Large intestine (tissue), 12 donors: ENCODE results near the gene UBAC1. TPM values are rescaled to one million over a fixed set of nuclear protein-coding genes. Genes with fewer than 3 reads are reported as not detected.

ENCODE experiments used
- DNase-seq, 2 donors: peaks; one replicate each; pipeline versions ENCODE4 v3.0.0 to v3.0.0-alpha.2; 2013
- H3K27ac ChIP-seq: one replicate; pipeline ENCODE4 v1.5.1; 2013; ENCODE audit warnings: low read length
- H3K27me3 ChIP-seq: 2 replicates; pipeline ENCODE4 v1.6.1; 2013; ENCODE audit warnings: low read length; ENCODE audit not compliant: control insufficient read depth, insufficient read depth
- H3K36me3 ChIP-seq: 2 replicates; pipeline ENCODE4 v1.6.1; 2013; ENCODE audit warnings: low read length; ENCODE audit not compliant: control insufficient read depth, insufficient read depth
- H3K4me1 ChIP-seq: one replicate; pipeline ENCODE4 v1.6.1; 2013; ENCODE audit warnings: low read length; ENCODE audit not compliant: control insufficient read depth, insufficient read depth
- H3K4me3 ChIP-seq: one replicate; pipeline ENCODE4 v1.5.1; 2013; ENCODE audit warnings: low read length
- H3K9me3 ChIP-seq: one replicate; pipeline ENCODE4 v1.6.1; 2013; ENCODE audit warnings: mild to moderate bottlenecking, low read depth, low read length, moderate library complexity; ENCODE audit not compliant: control insufficient read depth
- WGBS: methylation state at CpG from one replicate; pipeline ENCODE4 v1.1.5; 2013; ENCODE audit warnings: low lambda C conversion rate; ENCODE audit not compliant: insufficient coverage; 5-methylcytosine and 5-hydroxymethylcytosine counted together
- long read RNA-seq, 11 donors: transcript quantifications; one replicate each; lab custom pipeline, GENCODE V29; 2026
- polyA plus RNA-seq: library from polyadenylated mRNA; unstranded; fragments of 120-200 nt; gene quantifications from one replicate; pipeline ENCODE4 v1.2.1, GENCODE V29; 2013

The UBAC1 gene
- polyA plus RNA-seq = 21.9 TPM
- long read RNA-seq, donor 1, transcript UBAC1-201 (10 exons, 1,867 nt) = major isoform, 6 of 6 reads
- long read RNA-seq, donor 1, partial matches to known transcripts = 0 of 6 reads
- long read RNA-seq, donor 1, other reads (novel, unspliced or antisense) = 0 of 6 reads
- long read RNA-seq, donor 2, transcript UBAC1-201 (10 exons, 1,867 nt) = major isoform, 10 of 11 reads
- long read RNA-seq, donor 2, partial matches to known transcripts = 0 of 11 reads
- long read RNA-seq, donor 2, other reads (novel, unspliced or antisense) = 0 of 11 reads
- long read RNA-seq, donor 3 = 0 reads
- long read RNA-seq, donor 4, partial matches to known transcripts = 0 of 1 reads
- long read RNA-seq, donor 4, other reads (novel, unspliced or antisense) = 0 of 1 reads
- long read RNA-seq, donor 5, transcript UBAC1-201 (10 exons, 1,867 nt) = major isoform, 6 of 6 reads
- long read RNA-seq, donor 5, partial matches to known transcripts = 0 of 6 reads
- long read RNA-seq, donor 5, other reads (novel, unspliced or antisense) = 0 of 6 reads
- long read RNA-seq, donor 6, partial matches to known transcripts = 13 of 17 reads
- long read RNA-seq, donor 6, other reads (novel, unspliced or antisense) = 0 of 17 reads
- long read RNA-seq, donor 7, partial matches to known transcripts = 0 of 4 reads
- long read RNA-seq, donor 7, other reads (novel, unspliced or antisense) = 0 of 4 reads
- long read RNA-seq, donor 8, transcript UBAC1-201 (10 exons, 1,867 nt) = major isoform, 12 of 12 reads
- long read RNA-seq, donor 8, partial matches to known transcripts = 0 of 12 reads
- long read RNA-seq, donor 8, other reads (novel, unspliced or antisense) = 0 of 12 reads
- long read RNA-seq, donor 9, transcript UBAC1-201 (10 exons, 1,867 nt) = major isoform, 11 of 13 reads
- long read RNA-seq, donor 9, partial matches to known transcripts = 0 of 13 reads
- long read RNA-seq, donor 9, other reads (novel, unspliced or antisense) = 0 of 13 reads
- long read RNA-seq, donor 10, transcript UBAC1-201 (10 exons, 1,867 nt) = major isoform, 7 of 9 reads
- long read RNA-seq, donor 10, partial matches to known transcripts = 0 of 9 reads
- long read RNA-seq, donor 10, other reads (novel, unspliced or antisense) = 0 of 9 reads
- long read RNA-seq, donor 11, partial matches to known transcripts = 0 of 3 reads
- long read RNA-seq, donor 11, other reads (novel, unspliced or antisense) = 0 of 3 reads

DNA sequence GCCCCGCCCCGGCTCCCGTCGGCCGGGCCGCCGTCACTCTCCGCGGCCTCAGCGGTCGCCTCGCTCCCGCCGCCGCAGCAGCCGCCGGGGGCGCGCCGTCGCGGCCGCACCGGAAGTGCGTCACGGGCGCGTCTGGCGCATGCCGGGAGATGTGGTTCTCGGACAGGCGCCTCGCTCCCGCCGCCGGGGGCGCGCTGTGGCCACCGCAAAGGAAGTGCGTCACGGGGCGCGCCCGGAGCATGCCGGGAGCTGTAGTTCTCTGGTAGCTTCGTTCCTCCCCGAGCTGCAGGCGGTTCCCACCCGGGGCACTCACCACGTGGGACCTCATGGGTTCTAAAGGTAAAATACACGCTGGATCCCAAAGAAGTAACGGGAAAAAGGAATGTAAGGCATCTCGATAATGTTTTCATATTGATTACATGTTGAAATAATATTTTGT, at the start of gene UBAC1:
UBAC1 (minus strand) TSS at position 97 of the 439 bp plus-strand sequence. CDS start 211 bp downstream, outside the sequence.
- Histone ChIP-seq H3K27ac (peak within 1 kb of the TSS; percentile 75), H3K4me3 (peak within 1 kb of the TSS; percentile 85), H3K27me3 (no peaks in the 10 kb centered on the region), H3K9me3 (peaks cover 2% of the 10 kb centered on the region), H3K36me3 (no peaks in the 10 kb centered on the region), H3K4me1 (peaks cover 8% of the 10 kb centered on the region)
- peak; percentile 97 for DNase-seq
- 0% methylated on average over 1 of the region's 53 CpGs for WGBS

DNA sequence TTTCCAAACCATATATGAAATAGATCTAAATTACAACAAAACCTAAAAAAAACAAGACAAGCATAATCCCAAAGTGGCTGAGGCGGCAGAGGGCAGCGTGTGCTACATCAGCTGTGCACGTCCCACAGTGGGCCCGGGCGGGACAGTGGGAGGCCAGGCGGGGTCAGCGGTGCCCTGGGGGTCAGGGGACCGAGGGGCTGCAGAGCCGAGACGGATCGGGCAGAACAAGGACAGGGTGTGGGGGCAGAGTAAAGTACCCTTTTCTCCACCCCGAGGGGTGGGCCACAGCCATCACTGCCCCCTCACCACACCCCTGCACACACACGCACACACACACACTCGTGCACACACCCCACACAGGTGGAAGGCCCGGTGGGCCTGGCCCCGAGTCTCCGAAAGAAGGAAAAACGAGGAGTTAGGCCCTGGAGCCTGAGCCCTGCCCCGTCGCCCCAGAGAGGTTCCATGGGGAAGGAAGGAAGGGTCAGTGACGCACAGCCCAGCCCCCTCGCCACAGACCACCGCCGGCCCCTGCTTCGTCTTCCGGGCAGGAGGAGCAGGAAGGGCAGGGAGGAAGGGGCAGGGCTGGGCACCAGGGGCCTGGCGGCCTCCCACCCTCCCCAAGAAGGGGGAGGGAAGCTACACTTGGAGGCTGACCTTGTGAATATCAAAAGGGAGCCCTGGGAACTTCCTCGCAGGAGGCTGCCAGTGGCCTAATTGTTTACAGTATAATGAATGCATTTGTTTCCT, 49.6 kb upstream of the UBAC1 start:
- Histone ChIP-seq H3K27ac (no peak overlapping the region), H3K4me3 (no peak overlapping the region), H3K4me1 (peaks cover 16% of the 10 kb centered on the region), H3K36me3 (peaks cover 38% of the 10 kb centered on the region), H3K9me3 (peaks cover 8% of the 10 kb centered on the region), H3K27me3 (no peaks in the 10 kb centered on the region)
- no peak for DNase-seq
- no CpG with 5 or more reads among the region's 28 CpGs for WGBS

DNA sequence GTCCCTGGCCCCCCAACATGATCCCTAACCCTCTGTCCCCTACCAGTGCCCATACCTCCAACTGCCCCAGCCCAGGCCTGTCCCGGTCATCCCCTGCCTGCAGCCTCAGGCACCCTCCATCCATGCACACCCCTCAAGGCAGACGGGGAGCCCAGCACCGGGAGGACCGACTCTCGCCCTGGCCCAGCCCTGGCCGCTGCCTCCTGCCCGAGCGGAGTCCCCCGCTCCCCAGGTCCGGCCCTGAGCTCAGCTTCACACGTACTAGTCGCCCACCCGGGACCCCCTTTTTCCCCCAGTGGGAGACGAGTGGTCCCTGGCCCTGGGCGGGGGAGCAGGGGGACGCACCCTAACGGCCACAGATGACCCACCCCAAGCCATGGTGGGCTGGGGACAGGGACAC, 49.0 kb upstream of the UBAC1 start:
- peaks cover 32% of the 10 kb centered on the region for H3K36me3 ChIP-seq
- H3K4me3 ChIP-seq = no peak overlapping the region
- H3K27me3 ChIP-seq = no peaks in the 10 kb centered on the region
- peaks cover 16% of the 10 kb centered on the region for H3K4me1 ChIP-seq
- peaks cover 8% of the 10 kb centered on the region for H3K9me3 ChIP-seq
- DNase-seq = no peak
- H3K27ac ChIP-seq = no peak overlapping the region
- WGBS = no CpG with 5 or more reads among the region's 17 CpGs

DNA sequence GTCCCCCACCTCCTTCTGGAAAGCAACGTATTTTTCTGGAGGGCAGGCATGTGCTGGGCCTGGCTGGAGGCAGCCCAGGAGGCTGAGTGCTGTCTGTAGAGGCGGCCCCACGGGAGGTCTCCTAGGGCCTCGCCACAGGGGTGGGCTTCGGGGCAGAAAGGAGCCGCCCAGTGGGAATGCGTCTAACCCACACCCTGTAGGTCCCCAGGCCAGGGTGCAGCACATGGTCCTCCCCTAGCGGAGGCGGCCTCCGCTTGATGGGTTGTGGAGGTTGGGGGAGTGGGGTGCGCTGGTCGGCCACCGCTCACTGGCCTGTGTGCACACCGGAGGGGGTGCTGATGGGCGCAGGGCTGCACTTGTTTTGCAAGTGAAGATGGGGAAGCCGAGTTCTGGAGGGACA, 48.3 kb upstream of the UBAC1 start:
- WGBS = no CpG with 5 or more reads among the region's 16 CpGs
- Histone ChIP-seq H3K27ac (no peak overlapping the region), H3K4me1 (peaks cover 16% of the 10 kb centered on the region), H3K27me3 (no peaks in the 10 kb centered on the region), H3K9me3 (peaks cover 8% of the 10 kb centered on the region), H3K4me3 (no peak overlapping the region), H3K36me3 (peaks cover 28% of the 10 kb centered on the region)
- no peak for DNase-seq

GRCh38 chr9:136008693-136008997, 47.5 kb upstream of the UBAC1 start:
- Histone ChIP-seq H3K36me3 (peaks cover 24% of the 10 kb centered on the region), H3K27me3 (no peaks in the 10 kb centered on the region), H3K9me3 (peaks cover 8% of the 10 kb centered on the region), H3K27ac (no peak overlapping the region), H3K4me3 (no peak overlapping the region), H3K4me1 (peaks cover 21% of the 10 kb centered on the region)
- WGBS = no CpG with 5 or more reads among the region's 21 CpGs
- DNase-seq = no peak

GRCh38 chr9:136007934-136008692, 46.9 kb upstream of the UBAC1 start:
- H3K4me3 ChIP-seq = no peak overlapping the region
- no peaks in the 10 kb centered on the region for H3K27me3 ChIP-seq
- peaks cover 8% of the 10 kb centered on the region for H3K9me3 ChIP-seq
- no CpG with 5 or more reads among the region's 24 CpGs for whole genome bisulfite sequencing
- peak overlapping the region; percentile 17 for H3K27ac ChIP-seq
- peaks cover 20% of the 10 kb centered on the region for H3K36me3 ChIP-seq
- H3K4me1 ChIP-seq = peaks cover 25% of the 10 kb centered on the region
- DNase-seq = no peak

DNA sequence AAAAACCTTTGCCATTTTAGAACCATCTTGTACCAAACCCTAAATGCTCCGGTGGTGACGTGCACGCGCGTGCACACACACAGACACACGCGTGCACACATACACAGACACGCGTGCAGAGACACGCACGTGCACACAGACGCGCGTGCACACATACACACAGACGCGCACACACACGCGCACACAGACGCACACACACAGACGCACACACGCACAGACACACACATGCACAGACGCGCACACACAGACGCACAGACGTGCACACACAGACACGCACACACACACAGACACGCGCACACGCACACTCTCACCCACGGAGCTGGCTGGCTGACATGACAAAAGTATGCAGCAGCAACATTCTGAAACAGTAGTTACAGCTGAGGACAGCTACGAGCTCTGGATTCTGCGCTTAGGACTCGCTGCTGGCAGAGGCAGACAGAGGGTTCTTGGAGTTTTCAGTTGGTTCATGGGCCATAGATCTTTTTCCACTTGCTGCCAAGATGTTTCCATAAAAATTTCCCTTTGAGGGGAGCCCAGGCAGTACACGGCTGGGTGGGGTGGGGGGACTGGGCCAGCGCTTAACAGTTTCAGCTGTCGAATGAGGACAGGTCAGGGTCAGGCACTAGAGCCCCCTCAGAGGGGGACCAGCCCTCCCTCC, 46.2 kb upstream of the UBAC1 start:
- Histone ChIP-seq H3K27ac (peak overlapping the region; percentile 17), H3K4me1 (peaks cover 18% of the 10 kb centered on the region), H3K36me3 (peaks cover 19% of the 10 kb centered on the region), H3K9me3 (peaks cover 5% of the 10 kb centered on the region), H3K4me3 (no peak overlapping the region), H3K27me3 (no peaks in the 10 kb centered on the region)
- DNase-seq = no peak
- WGBS = no CpG with 5 or more reads among the region's 36 CpGs

- peaks cover 9% of the 10 kb centered on the region for H3K4me1 ChIP-seq
- H3K27me3 ChIP-seq = no peaks in the 10 kb centered on the region
- DNase-seq = no peak
- H3K27ac ChIP-seq = no peak overlapping the region
- peaks cover 19% of the 10 kb centered on the region for H3K36me3 ChIP-seq
- WGBS = no CpG with 5 or more reads among the region's 7 CpGs
- H3K9me3 ChIP-seq = no peaks in the 10 kb centered on the region
- H3K4me3 ChIP-seq = no peak overlapping the region
Observed at GRCh38 chr9:136006169-136006568, 45.0 kb upstream of the UBAC1 start.

DNA sequence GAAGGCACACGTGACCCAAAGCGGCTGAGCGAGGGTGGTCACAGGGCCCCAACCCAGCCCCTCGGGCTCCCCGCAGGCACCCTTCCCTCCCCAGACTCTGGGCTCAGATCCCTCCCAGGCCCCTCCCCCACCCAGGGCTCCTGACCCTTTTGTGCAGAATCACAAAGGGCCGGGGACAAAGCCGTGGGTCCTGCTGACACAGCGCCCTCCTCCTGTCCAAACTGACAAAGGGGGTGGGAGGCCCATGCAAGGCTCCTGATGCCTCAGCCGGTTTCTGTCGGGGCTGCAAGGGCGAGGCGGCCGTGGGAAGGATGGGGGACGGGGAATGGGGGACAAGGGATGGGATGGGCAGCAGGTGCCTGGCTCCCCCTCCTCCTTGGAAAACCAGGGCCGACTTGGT, 43.5 kb upstream of the UBAC1 start:
- H3K9me3 ChIP-seq = no peaks in the 10 kb centered on the region
- H3K4me3 ChIP-seq = no peak overlapping the region
- WGBS = no CpG with 5 or more reads among the region's 15 CpGs
- DNase-seq = no peak
- no peak overlapping the region for H3K27ac ChIP-seq
- H3K27me3 ChIP-seq = no peaks in the 10 kb centered on the region
- H3K4me1 ChIP-seq = peaks cover 9% of the 10 kb centered on the region
- peaks cover 12% of the 10 kb centered on the region for H3K36me3 ChIP-seq
